KBM-7 (cell line): Measurements from ENCODE around the gene RCSD1.
"Not testable (repeated sequence)": the region's sequence is repeated elsewhere in the genome, so short reads cannot be mapped to it uniquely, and the experiment has no call there.

Experiments used
- DNase-seq: peaks from one replicate; pipeline ENCODE4 v3.0.0-alpha.2; 2015
- in situ Hi-C: fragments of 300-500 bp; cut with MboI; formaldehyde crosslinking; loops from 2 replicates; pipeline ENCODE4 v1.14.3; 2020; ENCODE audit warnings: low sequenced_read_pairs, low pct_unique_long_range_greater_than_20kb, mixed read lengths

The RCSD1 gene

GRCh38 chr1:167720965-167721616 is 91.1 kb downstream of the RCSD1 start:
- in situ Hi-C loops: no loop called here

GRCh38 chr1:167721617-167722151 is 91.7 kb downstream of the RCSD1 start, which contains the start of gene MPZL1:
Gene MPZL1 (plus strand): TSS chr1:167721982. CDS start chr1:167722152, 170 bp downstream.
- in situ Hi-C loops: no loop called here
- peak; percentile 96 for DNase-seq

More at GRCh38 chr1:167720965-167721616, 91.1 kb downstream of the RCSD1 start:
- peak; percentile 72 for DNase-seq

- peak; percentile 52 for DNase-seq
- in situ Hi-C loops: no loop called here
Measured at GRCh38 chr1:167722152-167722869, 92.3 kb downstream of the RCSD1 start.

GRCh38 chr1:167722870-167723251 is 92.8 kb downstream of the RCSD1 start:
- in situ Hi-C loops: no loop called here
- DNase-seq: no peak

GRCh38 chr1:167723707-167724323 is 93.8 kb downstream of the RCSD1 start:
- no peak for DNase-seq
- in situ Hi-C loops: no loop called here

- in situ Hi-C loops: no loop called here
- DNase-seq: no peak
Measured at GRCh38 chr1:167726008-167726407, 96.0 kb downstream of the RCSD1 start.

GRCh38 chr1:167728818-167729410 is 98.9 kb downstream of the RCSD1 start:
- in situ Hi-C loops: no loop called here
- DNase-seq: no peak

GRCh38 chr1:167734227-167734626 is 104.2 kb downstream of the RCSD1 start:
- in situ Hi-C loops: no loop called here
- DNase-seq: no peak

GRCh38 chr1:167734841-167735240 is 104.8 kb downstream of the RCSD1 start:
- no peak for DNase-seq
- in situ Hi-C loops: no loop called here

GRCh38 chr1:167737169-167737568 is 107.1 kb downstream of the RCSD1 start:
- in situ Hi-C loops: no loop called here
- no peak for DNase-seq

- no peak for DNase-seq
- in situ Hi-C loops: no loop called here
Measured at GRCh38 chr1:167738158-167738557, 108.1 kb downstream of the RCSD1 start.

- DNase-seq: no peak
- in situ Hi-C loops: no loop called here
Measured at GRCh38 chr1:167739752-167740151, 109.7 kb downstream of the RCSD1 start.

GRCh38 chr1:167741103-167741502 is 111.1 kb downstream of the RCSD1 start:
- in situ Hi-C loops: not testable (repeated sequence)

GRCh38 chr1:167742392-167743057 is 112.5 kb downstream of the RCSD1 start:
- in situ Hi-C loops, DNase-seq: not testable (repeated sequence)

More at GRCh38 chr1:167741103-167741502, 111.1 kb downstream of the RCSD1 start:
- DNase-seq: not testable (repeated sequence)

GRCh38 chr1:167744901-167745300 is 114.9 kb downstream of the RCSD1 start:
- no peak for DNase-seq
- in situ Hi-C loops: no loop called here

GRCh38 chr1:167746013-167746672 is 116.1 kb downstream of the RCSD1 start:
- DNase-seq: no peak
- in situ Hi-C loops: no loop called here

GRCh38 chr1:167746988-167747655 is 117.1 kb downstream of the RCSD1 start:
- in situ Hi-C loops: no loop called here
- DNase-seq: no peak

GRCh38 chr1:167747988-167748387 is 118.0 kb downstream of the RCSD1 start:
- in situ Hi-C loops: no loop called here
- DNase-seq: no peak
